Gastrocnemius medialis (tissue), 4 donors: ENCODE data around the gene RRP1. TPM values are rescaled to one million over a fixed set of nuclear protein-coding genes. Genes with fewer than 3 reads are reported as not detected.

ENCODE experiments used
- ATAC-seq, 2 donors: fragments of 150-250 bp; one replicate each; pipeline ENCODE4 v1.9.1; 2016
- DNase-seq, 2 donors: peaks; one replicate each; pipeline ENCODE4 v3.0.0-alpha.2; 2019
- H3K27ac ChIP-seq, 4 donors: fragments of 200-600 bp; sonication (generic); 1 replicate in 1 of 4; 2 replicates in 3 of 4; pipeline ENCODE4 v1.5.1; 2016 to 2018; ENCODE audit warnings: mild to moderate bottlenecking in 2 of 4, moderate library complexity in 1 of 4
- H3K27me3 ChIP-seq, 3 donors: fragments of 200-600 bp; sonication (generic) in 2 of 3; 1 replicate in 1 of 3; 2 replicates in 2 of 3; pipeline versions ENCODE4 v1.5.1 to v1.6.0; 2016 to 2019; ENCODE audit warnings: mild to moderate bottlenecking in 1 of 3, moderate library complexity in 1 of 3
- H3K36me3 ChIP-seq, 2 donors: fragments of 200-600 bp; sonication (generic) in 1 of 2; one replicate each; pipeline ENCODE4 v1.5.1; 2017 to 2018
- H3K4me1 ChIP-seq, 2 donors: fragments of 200-600 bp; sonication (generic) in 1 of 2; one replicate each; pipeline ENCODE4 v1.5.1; 2016 to 2017; ENCODE audit warnings: mild to moderate bottlenecking in 2 of 2
- H3K4me3 ChIP-seq, 4 donors: fragments of 200-600 bp; sonication (generic) in 3 of 4; 1 replicate in 1 of 4; 2 replicates in 3 of 4; pipeline ENCODE4 v1.5.1; 2016 to 2019; ENCODE audit warnings: mild to moderate bottlenecking in 2 of 4
- H3K9me3 ChIP-seq, 3 donors: fragments of 200-600 bp; sonication (generic) in 2 of 3; 1 replicate in 1 of 3; 2 replicates in 2 of 3; pipeline ENCODE4 v1.5.1; 2016 to 2019
- POLR2A ChIP-seq, 2 donors: fragments of 450-650 bp; IDR thresholded peaks; one replicate each; pipeline ENCODE4 v1.6.1; 2017; ENCODE audit warnings: antibody characterized with exemption in 2 of 2, mild to moderate bottlenecking in 2 of 2, moderate library complexity in 2 of 2
- in situ Hi-C, 4 donors: fragments of 200-750 bp; cut with MboI; loops; one replicate each; pipeline versions ENCODE4 v1.15.0 to v1.8.0; 2017; ENCODE audit warnings: low sequenced_read_pairs in 4 of 4
- intact Hi-C: fragments of 100-400 bp; cut with DNase I; formaldehyde crosslinking; loops from one replicate; pipeline ENCODE4 v1.15.1; 2023; ENCODE audit warnings: low total_unique reads
- total RNA-seq, 4 donors: library from RNA; depleted of rRNA; stranded (reverse); fragments of >200 nt; gene quantifications; one replicate each; pipeline versions ENCODE4 v1.1.0 to v1.2.3, GENCODE V29; 2016
- TF ChIP-seq, protein P1 (sequence below), 5 experiments: fragments of 450-650 bp in 3 of 5; fragments of 200-600 bp in 2 of 5; sonication (generic) in 2 of 5; IDR thresholded peaks in 4 of 5; conservative IDR thresholded peaks in 1 of 5; 1 replicate in 4 of 5; 2 replicates in 1 of 5; pipeline ENCODE4 v1.5.1; 2016 to 2019; ENCODE audit warnings: antibody characterized with exemption in 5 of 5, mild to moderate bottlenecking in 3 of 5, moderate library complexity in 3 of 5

RRP1 gene
- total RNA-seq, 4 donors from 2014 or later = 17.5 to 32.0 (median 25.1) TPM

DNA sequence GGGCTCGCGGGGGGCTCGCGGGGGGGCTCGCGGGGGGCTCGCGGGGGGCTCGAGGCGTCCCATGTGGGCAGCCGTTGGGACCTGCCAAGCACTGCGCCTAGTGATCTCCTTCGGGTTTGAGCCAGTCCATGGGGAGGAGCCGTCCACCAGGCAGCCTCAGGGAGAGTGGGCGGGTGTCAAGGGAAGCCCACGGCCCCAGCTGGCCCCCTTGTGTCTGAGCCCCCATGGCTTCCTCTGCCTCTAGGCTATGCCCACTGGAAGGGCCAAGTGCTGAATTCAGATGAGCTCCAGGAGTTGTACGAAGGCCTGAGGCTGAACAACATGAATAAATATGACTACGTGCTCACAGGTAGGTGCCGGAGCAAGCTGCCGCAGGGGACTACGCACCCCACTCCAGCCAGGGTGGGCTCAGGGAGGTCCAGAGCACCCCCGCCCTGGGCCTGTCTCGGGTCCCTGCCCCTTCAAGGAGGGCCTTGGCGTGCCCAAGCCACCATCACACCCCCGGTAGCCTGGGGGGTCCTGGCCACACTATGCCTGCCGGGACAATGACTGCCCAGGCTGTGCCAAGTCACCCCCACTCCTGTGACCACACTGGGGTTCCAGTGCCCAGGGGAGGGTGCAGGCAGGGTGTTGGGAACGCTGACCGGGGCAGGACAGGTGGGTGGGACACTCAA is 47.8 kb upstream of the RRP1 start:
- Histone ChIP-seq H3K27me3 (no peaks in the 10 kb centered on the region), H3K9me3 (no peaks in the 10 kb centered on the region), H3K4me3 (no peak overlapping the region), H3K27ac (no peak overlapping the region), H3K36me3 (peaks cover 0 to 25% of the 10 kb centered on the region in 2 donors), H3K4me1 (no peaks in the 10 kb centered on the region)
- intact Hi-C loops (no loop called here), in situ Hi-C loops (no loop called here)
- TF ChIP-seq, protein P1, sequence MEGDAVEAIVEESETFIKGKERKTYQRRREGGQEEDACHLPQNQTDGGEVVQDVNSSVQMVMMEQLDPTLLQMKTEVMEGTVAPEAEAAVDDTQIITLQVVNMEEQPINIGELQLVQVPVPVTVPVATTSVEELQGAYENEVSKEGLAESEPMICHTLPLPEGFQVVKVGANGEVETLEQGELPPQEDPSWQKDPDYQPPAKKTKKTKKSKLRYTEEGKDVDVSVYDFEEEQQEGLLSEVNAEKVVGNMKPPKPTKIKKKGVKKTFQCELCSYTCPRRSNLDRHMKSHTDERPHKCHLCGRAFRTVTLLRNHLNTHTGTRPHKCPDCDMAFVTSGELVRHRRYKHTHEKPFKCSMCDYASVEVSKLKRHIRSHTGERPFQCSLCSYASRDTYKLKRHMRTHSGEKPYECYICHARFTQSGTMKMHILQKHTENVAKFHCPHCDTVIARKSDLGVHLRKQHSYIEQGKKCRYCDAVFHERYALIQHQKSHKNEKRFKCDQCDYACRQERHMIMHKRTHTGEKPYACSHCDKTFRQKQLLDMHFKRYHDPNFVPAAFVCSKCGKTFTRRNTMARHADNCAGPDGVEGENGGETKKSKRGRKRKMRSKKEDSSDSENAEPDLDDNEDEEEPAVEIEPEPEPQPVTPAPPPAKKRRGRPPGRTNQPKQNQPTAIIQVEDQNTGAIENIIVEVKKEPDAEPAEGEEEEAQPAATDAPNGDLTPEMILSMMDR (IDR thresholded peaks at IDR 0.05 in 4 of 5, conservative IDR thresholded peaks at IDR 0.05 in 1 of 5) = no peak
- TF ChIP-seq POLR2A (IDR thresholded peaks at IDR 0.05) = no peak
- DNase-seq (no peak), ATAC-seq (no peak)

DNA sequence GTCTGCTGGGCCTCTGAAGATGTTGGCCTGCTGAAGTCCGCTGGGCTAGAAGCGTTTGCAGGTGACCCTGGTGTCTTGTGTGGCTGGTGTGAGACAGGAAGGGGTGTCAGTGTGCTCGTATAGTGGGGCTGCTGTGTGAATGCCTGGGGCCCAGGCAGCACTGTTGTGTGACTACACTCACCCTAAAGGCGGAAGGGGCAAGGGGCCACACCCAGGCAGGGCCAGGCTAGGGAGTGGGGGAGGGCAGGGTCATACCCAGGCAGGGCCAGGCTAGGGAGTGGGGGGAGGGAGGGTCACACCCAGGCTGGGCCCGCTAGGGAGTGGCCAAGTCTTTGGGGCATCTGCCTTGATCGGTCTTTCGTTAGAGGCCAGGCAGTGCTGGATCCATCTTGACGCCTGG is 45.4 kb upstream of the RRP1 start:
- Histone ChIP-seq H3K4me3 (no peak overlapping the region), H3K27me3 (no peaks in the 10 kb centered on the region), H3K27ac (no peak overlapping the region), H3K4me1 (no peaks in the 10 kb centered on the region), H3K36me3 (peaks cover 0 to 39% of the 10 kb centered on the region in 2 donors), H3K9me3 (no peaks in the 10 kb centered on the region)
- no peak for ATAC-seq
- TF ChIP-seq, protein P1 (IDR thresholded peaks at IDR 0.05 in 4 of 5, conservative IDR thresholded peaks at IDR 0.05 in 1 of 5) = no peak
- TF ChIP-seq POLR2A (IDR thresholded peaks at IDR 0.05) = no peak
- in situ Hi-C loops (no loop called here), intact Hi-C loops (no loop called here)
- DNase-seq = no peak

DNA sequence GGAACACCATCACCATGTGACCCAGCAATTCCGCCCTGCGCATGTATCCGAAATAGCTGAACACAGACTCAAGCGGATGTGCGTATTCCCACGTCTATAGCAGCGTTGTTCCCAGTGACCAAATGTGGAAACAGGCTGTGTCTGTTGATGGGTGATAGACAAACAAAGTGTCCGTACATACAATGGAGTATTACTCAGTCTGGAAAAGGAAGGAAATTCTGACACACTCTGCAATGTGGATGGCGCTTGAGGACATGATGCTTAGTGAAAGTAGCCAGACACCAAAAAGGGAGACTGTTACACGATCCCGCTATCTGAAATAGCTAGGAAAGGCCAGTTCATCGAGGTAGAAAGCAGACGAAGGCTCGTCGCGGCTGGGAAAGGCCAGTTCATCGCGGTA is 44.7 kb upstream of the RRP1 start:
- ATAC-seq (no peak), DNase-seq (no peak)
- TF ChIP-seq, protein P1 (IDR thresholded peaks at IDR 0.05 in 4 of 5, conservative IDR thresholded peaks at IDR 0.05 in 1 of 5) = no peak
- no peak for TF ChIP-seq POLR2A (IDR thresholded peaks at IDR 0.05)
- no peak overlapping the region for H3K27ac ChIP-seq
- H3K27me3 ChIP-seq = no peaks in the 10 kb centered on the region
- H3K4me3 ChIP-seq = no peak overlapping the region
- H3K36me3 ChIP-seq = peaks cover 0 to 47% of the 10 kb centered on the region in 2 donors
- no peaks in the 10 kb centered on the region for H3K4me1 ChIP-seq
- H3K9me3 ChIP-seq = no peaks in the 10 kb centered on the region
- intact Hi-C loops (no loop called here), in situ Hi-C loops (no loop called here)

DNA sequence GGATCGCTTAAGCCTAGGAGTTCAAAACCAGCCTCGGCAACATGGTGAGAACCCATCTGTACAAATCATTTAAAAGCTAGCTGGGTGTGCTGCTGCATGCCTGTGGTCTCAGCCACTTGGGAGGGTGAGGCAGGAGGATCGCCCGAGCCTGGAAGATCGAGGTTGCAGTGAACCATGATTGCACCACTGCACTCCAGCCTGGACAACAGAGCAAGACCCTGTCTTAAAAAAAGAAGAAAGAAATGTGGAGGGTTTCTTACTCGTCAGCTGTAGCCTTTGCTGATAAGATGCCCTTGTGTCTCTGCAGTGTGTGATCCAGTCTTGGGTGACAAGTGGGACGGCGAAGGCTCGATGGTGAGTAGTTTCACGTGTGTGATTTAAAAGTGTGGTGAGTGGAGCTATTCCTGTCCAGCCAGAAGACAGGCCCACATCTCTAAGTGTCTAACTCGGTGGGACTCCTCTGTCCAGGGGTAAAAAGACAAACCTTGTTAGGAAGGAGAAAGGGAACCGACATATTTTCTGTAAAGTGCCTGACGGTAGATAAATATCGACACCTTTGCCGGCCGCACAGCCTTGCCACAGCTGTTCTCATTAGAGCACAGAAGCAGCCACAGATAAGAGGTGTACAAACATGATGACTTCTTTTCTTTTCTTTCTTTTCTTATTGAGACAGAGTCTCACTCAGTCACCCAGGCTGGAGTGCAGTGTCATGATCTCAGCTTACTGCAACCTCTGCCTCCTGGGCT is 43.4 kb upstream of the RRP1 start:
- ATAC-seq = no peak
- H3K36me3 ChIP-seq = peaks cover 0 to 48% of the 10 kb centered on the region in 2 donors
- no peak overlapping the region for H3K4me3 ChIP-seq
- TF ChIP-seq, protein P1 (IDR thresholded peaks at IDR 0.05 in 4 of 5, conservative IDR thresholded peaks at IDR 0.05 in 1 of 5) = no peak
- TF ChIP-seq POLR2A (IDR thresholded peaks at IDR 0.05) = no peak
- H3K4me1 ChIP-seq = no peaks in the 10 kb centered on the region
- no peaks in the 10 kb centered on the region for H3K9me3 ChIP-seq
- H3K27ac ChIP-seq = no peak overlapping the region
- DNase-seq = no peak
- H3K27me3 ChIP-seq = no peaks in the 10 kb centered on the region
- intact Hi-C loops (no loop called here), in situ Hi-C loops (no loop called here)
